Measurements from ENCODE around the gene SMAP1.

GRCh38 chr6:70847106-70848084 is 179.7 kb downstream of the SMAP1 start:
- TF ChIP-seq, protein P1, sequence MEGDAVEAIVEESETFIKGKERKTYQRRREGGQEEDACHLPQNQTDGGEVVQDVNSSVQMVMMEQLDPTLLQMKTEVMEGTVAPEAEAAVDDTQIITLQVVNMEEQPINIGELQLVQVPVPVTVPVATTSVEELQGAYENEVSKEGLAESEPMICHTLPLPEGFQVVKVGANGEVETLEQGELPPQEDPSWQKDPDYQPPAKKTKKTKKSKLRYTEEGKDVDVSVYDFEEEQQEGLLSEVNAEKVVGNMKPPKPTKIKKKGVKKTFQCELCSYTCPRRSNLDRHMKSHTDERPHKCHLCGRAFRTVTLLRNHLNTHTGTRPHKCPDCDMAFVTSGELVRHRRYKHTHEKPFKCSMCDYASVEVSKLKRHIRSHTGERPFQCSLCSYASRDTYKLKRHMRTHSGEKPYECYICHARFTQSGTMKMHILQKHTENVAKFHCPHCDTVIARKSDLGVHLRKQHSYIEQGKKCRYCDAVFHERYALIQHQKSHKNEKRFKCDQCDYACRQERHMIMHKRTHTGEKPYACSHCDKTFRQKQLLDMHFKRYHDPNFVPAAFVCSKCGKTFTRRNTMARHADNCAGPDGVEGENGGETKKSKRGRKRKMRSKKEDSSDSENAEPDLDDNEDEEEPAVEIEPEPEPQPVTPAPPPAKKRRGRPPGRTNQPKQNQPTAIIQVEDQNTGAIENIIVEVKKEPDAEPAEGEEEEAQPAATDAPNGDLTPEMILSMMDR (conservative IDR thresholded peaks at IDR 0.05; ENCODE audit: low read depth, low read length), result no peak
- TF ChIP-seq EZH2 (IDR thresholded peaks at IDR 0.05; ENCODE audit: borderline replicate concordance, low read depth, low read length, poor library complexity, severe bottlenecking), result no peak

Measured in A673 (cell line).